AG09309 (cell line): ENCODE measurements around the gene SLC6A19.

Experiments
- DNase-seq: peaks from one replicate; pipeline ENCODE4 v3.0.0-alpha.2; 2010; ENCODE audit warnings: low read depth
- H3K4me3 ChIP-seq: 2 replicates; pipeline ENCODE4 v1.5.1; 2011; ENCODE audit warnings: mild to moderate bottlenecking, low read depth, low read length, moderate library complexity; ENCODE audit not compliant: control insufficient read depth
- TF ChIP-seq, protein P1 (sequence below): IDR thresholded peaks from 2 replicates; pipeline ENCODE4 v1.5.1; 2011; ENCODE audit warnings: mild to moderate bottlenecking, low read depth, low read length, inconsistent platforms; ENCODE audit not compliant: insufficient read depth, control insufficient read depth; ENCODE audit errors: missing control alignments

The SLC6A19 gene

GRCh38 chr5:1255081-1255561 lies 53.7 kb downstream of the SLC6A19 start:
- no peak overlapping the region for H3K4me3 ChIP-seq
- TF ChIP-seq, protein P1, sequence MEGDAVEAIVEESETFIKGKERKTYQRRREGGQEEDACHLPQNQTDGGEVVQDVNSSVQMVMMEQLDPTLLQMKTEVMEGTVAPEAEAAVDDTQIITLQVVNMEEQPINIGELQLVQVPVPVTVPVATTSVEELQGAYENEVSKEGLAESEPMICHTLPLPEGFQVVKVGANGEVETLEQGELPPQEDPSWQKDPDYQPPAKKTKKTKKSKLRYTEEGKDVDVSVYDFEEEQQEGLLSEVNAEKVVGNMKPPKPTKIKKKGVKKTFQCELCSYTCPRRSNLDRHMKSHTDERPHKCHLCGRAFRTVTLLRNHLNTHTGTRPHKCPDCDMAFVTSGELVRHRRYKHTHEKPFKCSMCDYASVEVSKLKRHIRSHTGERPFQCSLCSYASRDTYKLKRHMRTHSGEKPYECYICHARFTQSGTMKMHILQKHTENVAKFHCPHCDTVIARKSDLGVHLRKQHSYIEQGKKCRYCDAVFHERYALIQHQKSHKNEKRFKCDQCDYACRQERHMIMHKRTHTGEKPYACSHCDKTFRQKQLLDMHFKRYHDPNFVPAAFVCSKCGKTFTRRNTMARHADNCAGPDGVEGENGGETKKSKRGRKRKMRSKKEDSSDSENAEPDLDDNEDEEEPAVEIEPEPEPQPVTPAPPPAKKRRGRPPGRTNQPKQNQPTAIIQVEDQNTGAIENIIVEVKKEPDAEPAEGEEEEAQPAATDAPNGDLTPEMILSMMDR: no peak
- no peak for DNase-seq

DNA sequence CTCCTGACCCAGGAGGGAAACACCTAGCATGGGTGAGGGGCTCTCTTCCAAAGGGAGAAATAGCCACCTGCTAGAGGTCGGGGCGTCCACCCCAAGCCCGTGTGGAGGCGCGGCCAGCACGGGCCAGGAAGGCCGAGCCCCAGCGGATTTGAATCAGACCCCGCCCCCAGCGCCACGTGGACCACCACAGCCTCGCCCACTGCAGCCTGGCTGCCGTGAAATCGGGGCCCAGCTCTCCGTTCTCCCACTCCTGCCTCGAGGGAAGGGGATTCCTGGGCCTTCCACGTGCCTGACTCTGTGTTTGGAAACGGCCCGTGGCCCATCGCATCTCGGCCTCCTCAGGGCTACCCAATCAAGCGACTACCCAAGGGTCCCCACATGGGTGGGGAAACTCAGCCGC lies 55.4 kb downstream of the SLC6A19 start:
- H3K4me3 ChIP-seq: no peak overlapping the region
- TF ChIP-seq, protein P1: no peak
- no peak for DNase-seq

GRCh38 chr5:1257363-1257762 lies 56.0 kb downstream of the SLC6A19 start:
- TF ChIP-seq, protein P1: no peak
- DNase-seq: no peak
- no peak overlapping the region for H3K4me3 ChIP-seq

- no peak overlapping the region for H3K4me3 ChIP-seq
- no peak for DNase-seq
- TF ChIP-seq, protein P1: no peak
Observed at GRCh38 chr5:1257841-1258240, 56.4 kb downstream of the SLC6A19 start.

GRCh38 chr5:1259806-1260480 lies 58.5 kb downstream of the SLC6A19 start:
- TF ChIP-seq, protein P1: no peak
- H3K4me3 ChIP-seq: no peak overlapping the region
- no peak for DNase-seq

- no peak for DNase-seq
- TF ChIP-seq, protein P1: no peak
- no peak overlapping the region for H3K4me3 ChIP-seq
Observed at GRCh38 chr5:1261643-1262042, 60.2 kb downstream of the SLC6A19 start.
